ENCODE data around the gene SLC11A1. TPM values are rescaled to one million over a fixed set of nuclear protein-coding genes. Genes with fewer than 3 reads are reported as not detected.

Gene SLC11A1
- total RNA-seq, 1 donor from 2014 or later = 3.5 TPM

- no peak for ATAC-seq
These were observed 55.9 kb downstream of the SLC11A1 start for GRCh38 chr2:218437969-218438368.

- no peak for ATAC-seq
These were observed 56.5 kb downstream of the SLC11A1 start for GRCh38 chr2:218438596-218438995.

GRCh38 chr2:218444692-218445357 is 62.8 kb downstream of the SLC11A1 start:
- ATAC-seq = no peak

GRCh38 chr2:218445602-218446001 is 63.5 kb downstream of the SLC11A1 start:
- ATAC-seq = no peak

Other genes starting within 250 kb of the SLC11A1 start
- gene CXCR1, start 215.3 kb upstream of the SLC11A1 start, total RNA-seq = 0.72 TPM
- 383 TPM for gene ARPC2, start 165.1 kb upstream of the SLC11A1 start, total RNA-seq
- gene GPBAR1, start 121.3 kb upstream of the SLC11A1 start, total RNA-seq = not detected
- 67.0 TPM for gene AAMP, start 112.1 kb upstream of the SLC11A1 start, total RNA-seq
- gene PNKD, start 111.8 kb upstream of the SLC11A1 start, total RNA-seq = 30.9 TPM
- 247 TPM for gene TMBIM1, start 89.8 kb upstream of the SLC11A1 start, total RNA-seq
- not detected for gene CATIP, start 25.4 kb upstream of the SLC11A1 start, total RNA-seq
- 64.2 TPM for gene CTDSP1, start 17.6 kb downstream of the SLC11A1 start, total RNA-seq
- gene VIL1, start 36.9 kb downstream of the SLC11A1 start, total RNA-seq = not detected
- 11.8 TPM for gene USP37, start 186.1 kb downstream of the SLC11A1 start, total RNA-seq
- gene CNOT9, start 186.6 kb downstream of the SLC11A1 start, total RNA-seq = 34.6 TPM
- 5.7 TPM for gene PLCD4, start 225.6 kb downstream of the SLC11A1 start, total RNA-seq

Data from esophagus mucosa (tissue), 1 donor.